PC-9 (cell line): ENCODE measurements around the gene MSS51. TPM values are rescaled to one million over a fixed set of nuclear protein-coding genes. Genes with fewer than 3 reads are reported as not detected.

Source experiments
- BruUV-seq: library from RNA; stranded (reverse); fragments of 400-500 nt; replicated peaks from 2 replicates; lab custom pipeline; 2021; lab: Mats Ljungman, UMichigan
- CTCF ChIA-PET: fragments of 300-600 bp; sonication (Branson Sonifier 250); formaldehyde crosslinking; loops from one replicate; lab custom pipeline; 2022; ENCODE audit warnings: antibody characterized with exemption; lab: Charles Lee
- POLR2A ChIA-PET: fragments of 300-600 bp; sonication (Branson Sonifier 250); formaldehyde crosslinking; loops from one replicate; lab custom pipeline; 2022; ENCODE audit warnings: antibody characterized with exemption; ENCODE audit not compliant: unreplicated experiment; lab: Charles Lee
- DNase-seq, 2 experiments: peaks; one replicate each; pipeline versions ENCODE4 v3.0.0 to v3.0.0-alpha.2; 2015 to 2022; ENCODE audit warnings: mixed read lengths in 1 of 2
- H2AFZ ChIP-seq: fragments of 200-600 bp; sonication (generic); 2 replicates; pipeline ENCODE4 v1.8.1; 2017; ENCODE audit warnings: antibody characterized with exemption
- H3F3A ChIP-seq: fragments of 200-600 bp; sonication (generic); 2 replicates; pipeline ENCODE4 v1.8.1; 2017; ENCODE audit warnings: antibody characterized with exemption, mild to moderate bottlenecking, low read depth; ENCODE audit not compliant: insufficient read depth
- H3K27ac ChIP-seq: fragments of 200-600 bp; sonication (generic); 2 replicates; pipeline ENCODE4 v1.6.1; 2016; ENCODE audit warnings: mixed run types
- H3K27me3 ChIP-seq: fragments of 200-600 bp; sonication (generic); 2 replicates; pipeline ENCODE4 v1.6.1; 2016; ENCODE audit warnings: low read depth, mixed run types; ENCODE audit not compliant: insufficient read depth
- H3K36me3 ChIP-seq: fragments of 200-600 bp; sonication (generic); 2 replicates; pipeline ENCODE4 v1.6.1; 2016; ENCODE audit warnings: low read depth, mixed run types
- H3K4me1 ChIP-seq: fragments of 200-600 bp; sonication (generic); replicated peaks from 2 replicates; pipeline ENCODE4 v1.6.1; 2016; ENCODE audit warnings: mixed run types; ENCODE audit not compliant: insufficient read depth
- H3K4me2 ChIP-seq: fragments of 200-600 bp; sonication (generic); 2 replicates; pipeline ENCODE4 v1.6.1; 2017; ENCODE audit warnings: mixed run types
- H3K4me3 ChIP-seq: fragments of 200-600 bp; sonication (generic); 2 replicates; pipeline ENCODE4 v1.6.1; 2016; ENCODE audit warnings: mixed run types
- H3K79me2 ChIP-seq: fragments of 200-600 bp; sonication (generic); 2 replicates; pipeline ENCODE4 v1.6.1; 2017; ENCODE audit warnings: low read depth, mixed run types
- H3K9me2 ChIP-seq: fragments of 200-600 bp; sonication (generic); 2 replicates; pipeline ENCODE4 v1.8.1; 2017; ENCODE audit warnings: mild to moderate bottlenecking; ENCODE audit not compliant: insufficient read depth
- H3K9me3 ChIP-seq: fragments of 200-600 bp; sonication (generic); 2 replicates; pipeline ENCODE4 v1.8.1; 2016; ENCODE audit warnings: low read depth; ENCODE audit not compliant: insufficient read depth
- H4K20me1 ChIP-seq: fragments of 200-600 bp; sonication (generic); 2 replicates; pipeline ENCODE4 v1.8.1; 2017; ENCODE audit not compliant: insufficient read depth
- EZH2 ChIP-seq: fragments of 200-600 bp; sonication (generic); IDR thresholded peaks from 2 replicates; pipeline ENCODE4 v1.8.0; 2017; ENCODE audit warnings: antibody characterized with exemption, low read depth
- intact Hi-C: fragments of 100-400 bp; cut with micrococcal nuclease; formaldehyde crosslinking; loops from one replicate; pipeline ENCODE4 v1.10.0; 2022; ENCODE audit not compliant: unreplicated experiment
- total RNA-seq: library from RNA; stranded (reverse); gene quantifications from 2 replicates; pipeline ENCODE4 v1.2.3, GENCODE V29; 2021
- TF ChIP-seq, protein P1 (sequence below): fragments of 200-600 bp; sonication (generic); conservative IDR thresholded peaks from 2 replicates; pipeline ENCODE4 v1.6.1; 2017; ENCODE audit warnings: mixed run types, antibody characterized with exemption, mild to moderate bottlenecking, moderate library complexity

The MSS51 gene
- total RNA-seq, 1 experiment from 2014 or later: 2.4 TPM

- peaks cover 29% of the 10 kb centered on the region for H3K36me3 ChIP-seq
- H3K27me3 ChIP-seq: no peaks in the 10 kb centered on the region
- no peak for TF ChIP-seq EZH2
- TF ChIP-seq, protein P1, sequence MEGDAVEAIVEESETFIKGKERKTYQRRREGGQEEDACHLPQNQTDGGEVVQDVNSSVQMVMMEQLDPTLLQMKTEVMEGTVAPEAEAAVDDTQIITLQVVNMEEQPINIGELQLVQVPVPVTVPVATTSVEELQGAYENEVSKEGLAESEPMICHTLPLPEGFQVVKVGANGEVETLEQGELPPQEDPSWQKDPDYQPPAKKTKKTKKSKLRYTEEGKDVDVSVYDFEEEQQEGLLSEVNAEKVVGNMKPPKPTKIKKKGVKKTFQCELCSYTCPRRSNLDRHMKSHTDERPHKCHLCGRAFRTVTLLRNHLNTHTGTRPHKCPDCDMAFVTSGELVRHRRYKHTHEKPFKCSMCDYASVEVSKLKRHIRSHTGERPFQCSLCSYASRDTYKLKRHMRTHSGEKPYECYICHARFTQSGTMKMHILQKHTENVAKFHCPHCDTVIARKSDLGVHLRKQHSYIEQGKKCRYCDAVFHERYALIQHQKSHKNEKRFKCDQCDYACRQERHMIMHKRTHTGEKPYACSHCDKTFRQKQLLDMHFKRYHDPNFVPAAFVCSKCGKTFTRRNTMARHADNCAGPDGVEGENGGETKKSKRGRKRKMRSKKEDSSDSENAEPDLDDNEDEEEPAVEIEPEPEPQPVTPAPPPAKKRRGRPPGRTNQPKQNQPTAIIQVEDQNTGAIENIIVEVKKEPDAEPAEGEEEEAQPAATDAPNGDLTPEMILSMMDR: no peak
- H2AFZ ChIP-seq: no peak overlapping the region
- no peak for DNase-seq
- BruUV-seq: no TSS peak
- no peaks in the 10 kb centered on the region for H3K9me2 ChIP-seq
- H3K79me2 ChIP-seq: peaks cover 100% of the 10 kb centered on the region
- no peaks in the 10 kb centered on the region for H3F3A ChIP-seq
- no peak overlapping the region for H3K4me2 ChIP-seq
- intact Hi-C loops: no loop called here
- H3K9me3 ChIP-seq: no peaks in the 10 kb centered on the region
- ChIA-PET POLR2A (no interaction called here), CTCF (no interaction called here)
- peaks cover 31% of the 10 kb centered on the region for H3K4me1 ChIP-seq
- H3K4me3 ChIP-seq: no peak overlapping the region
- peaks cover 91% of the 10 kb centered on the region for H4K20me1 ChIP-seq
- H3K27ac ChIP-seq: no peak overlapping the region
Measured at GRCh38 chr10:73406846-73407245, 26.5 kb downstream of the MSS51 start.

- no peaks in the 10 kb centered on the region for H3K9me2 ChIP-seq
- H2AFZ ChIP-seq: no peak overlapping the region
- H3K4me2 ChIP-seq: no peak overlapping the region
- H3K36me3 ChIP-seq: peaks cover 25% of the 10 kb centered on the region
- H3K9me3 ChIP-seq: no peaks in the 10 kb centered on the region
- H4K20me1 ChIP-seq: peaks cover 82% of the 10 kb centered on the region
- H3K27me3 ChIP-seq: no peaks in the 10 kb centered on the region
- DNase-seq: no peak
- H3F3A ChIP-seq: no peaks in the 10 kb centered on the region
- CTCF ChIA-PET: no interaction called here
- H3K27ac ChIP-seq: no peak overlapping the region
- TF ChIP-seq, protein P1: no peak
- no peak for TF ChIP-seq EZH2
- peaks cover 100% of the 10 kb centered on the region for H3K79me2 ChIP-seq
- no TSS peak for BruUV-seq
- POLR2A ChIA-PET: no interaction called here
- H3K4me3 ChIP-seq: no peak overlapping the region
- peaks cover 26% of the 10 kb centered on the region for H3K4me1 ChIP-seq
- intact Hi-C loops: no loop called here
Measured at GRCh38 chr10:73405556-73405955, 27.8 kb downstream of the MSS51 start.

DNA sequence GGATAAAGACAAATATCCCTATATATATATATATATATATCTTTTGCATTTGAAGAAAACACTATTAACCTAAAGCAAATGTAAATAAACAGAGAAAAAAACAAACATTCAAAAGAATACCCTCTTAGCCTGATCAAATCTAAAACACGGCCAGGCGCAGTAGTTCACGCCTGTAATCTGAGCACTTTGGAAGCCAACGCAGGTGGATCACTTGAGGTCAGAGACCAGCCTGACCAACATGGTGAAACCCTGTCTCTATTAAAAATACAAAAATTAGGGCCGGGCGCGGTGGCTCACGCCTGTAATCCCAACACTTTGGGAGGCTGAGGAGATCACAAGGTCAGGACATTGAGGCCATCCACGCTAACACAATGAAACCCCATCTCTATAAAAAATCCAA, 28.7 kb downstream of the MSS51 start:
- CTCF ChIA-PET: no interaction called here
- H3K9me3 ChIP-seq: no peaks in the 10 kb centered on the region
- H3K27me3 ChIP-seq: no peaks in the 10 kb centered on the region
- H3K79me2 ChIP-seq: peaks cover 99% of the 10 kb centered on the region
- no peak overlapping the region for H3K27ac ChIP-seq
- H2AFZ ChIP-seq: no peak overlapping the region
- no peak overlapping the region for H3K4me3 ChIP-seq
- peaks cover 20% of the 10 kb centered on the region for H3K36me3 ChIP-seq
- intact Hi-C loops: no loop called here
- TF ChIP-seq EZH2: no peak
- TF ChIP-seq, protein P1: no peak
- H3K4me1 ChIP-seq: peaks cover 19% of the 10 kb centered on the region
- POLR2A ChIA-PET: no interaction called here
- H3K4me2 ChIP-seq: no peak overlapping the region
- BruUV-seq: no TSS peak
- H4K20me1 ChIP-seq: peaks cover 75% of the 10 kb centered on the region
- no peaks in the 10 kb centered on the region for H3F3A ChIP-seq
- no peaks in the 10 kb centered on the region for H3K9me2 ChIP-seq
- no peak for DNase-seq
